CD4-positive, alpha-beta T cell treated with Interleukin-4 for 4 hours (primary cell): Measurements from ENCODE around the gene NT5C.

Experiments
- DNase-seq: peaks from one replicate; pipeline ENCODE4 v3.0.0-alpha.2; 2020

The NT5C gene

GRCh38 chr17:75090871-75091854, 40.4 kb downstream of the NT5C start:
- no peak for DNase-seq

GRCh38 chr17:75088465-75089417, 42.8 kb downstream of the NT5C start:
- DNase-seq = no peak

GRCh38 chr17:75087558-75088453, 43.7 kb downstream of the NT5C start, which contains the start of gene SLC16A5:
Gene SLC16A5, plus strand, starts transcription at chr17:75087954. Its CDS starts 5,683 bp downstream, at chr17:75093637.
- peak; percentile 33 for DNase-seq

- DNase-seq = no peak
Observed at GRCh38 chr17:75087182-75087557, 44.4 kb downstream of the NT5C start.

- DNase-seq = no peak
Observed at GRCh38 chr17:75086496-75087181, 44.9 kb downstream of the NT5C start.

- no peak for DNase-seq
Observed at GRCh38 chr17:75084039-75084660, 47.4 kb downstream of the NT5C start.

GRCh38 chr17:75082683-75083082, 48.9 kb downstream of the NT5C start:
- no peak for DNase-seq

- no peak for DNase-seq
Observed at GRCh38 chr17:75081611-75082540, 49.7 kb downstream of the NT5C start.
